VCaP (cell line): ENCODE data around the gene IGBP1.

ENCODE experiments used
- H3K27ac ChIP-seq: fragments of 450-650 bp; 2 replicates; pipeline ENCODE4 v1.5.1; 2017
- CTCF ChIP-seq: fragments of 450-650 bp; conservative IDR thresholded peaks from 2 replicates; pipeline ENCODE4 v1.5.1; 2017; ENCODE audit warnings: mild to moderate bottlenecking, moderate library complexity

IGBP1 gene

GRCh38 chrX:70132877-70133302 is 357 bp upstream of the IGBP1 start:
- peak overlapping the region; percentile 65 for H3K27ac ChIP-seq
- no peak for TF ChIP-seq CTCF

- no peak for TF ChIP-seq CTCF
Measured at GRCh38 chrX:70134116-70134477, 850 bp downstream of the IGBP1 start.

GRCh38 chrX:70138622-70139021 is 5.4 kb downstream of the IGBP1 start:
- no peak for TF ChIP-seq CTCF
- no peak overlapping the region for H3K27ac ChIP-seq

More at GRCh38 chrX:70134116-70134477, 850 bp downstream of the IGBP1 start:
- peak overlapping the region; percentile 65 for H3K27ac ChIP-seq

GRCh38 chrX:70139736-70140135 is 6.5 kb downstream of the IGBP1 start:
- H3K27ac ChIP-seq: no peak overlapping the region
- TF ChIP-seq CTCF: no peak

GRCh38 chrX:70141373-70141772 is 8.1 kb downstream of the IGBP1 start:
- no peak overlapping the region for H3K27ac ChIP-seq
- TF ChIP-seq CTCF: no peak

- no peak for TF ChIP-seq CTCF
Measured at GRCh38 chrX:70166601-70167590, 33.6 kb downstream of the IGBP1 start.

GRCh38 chrX:70168238-70169188 is 35.3 kb downstream of the IGBP1 start:
- peak overlapping the region; percentile 62 for H3K27ac ChIP-seq
- peak; percentile 9; the same call in 1 of the 2 replicates for TF ChIP-seq CTCF

More at GRCh38 chrX:70166601-70167590, 33.6 kb downstream of the IGBP1 start:
- H3K27ac ChIP-seq: no peak overlapping the region
